C4-2B (cell line): ENCODE data around the gene MTHFD2L.

Source experiments
- CTCF ChIP-seq: fragments of 450-650 bp; conservative IDR thresholded peaks from 2 replicates; pipeline ENCODE4 v1.5.1; 2017; ENCODE audit warnings: mild to moderate bottlenecking
- ZFX ChIP-seq: fragments of 450-650 bp; IDR thresholded peaks from 2 replicates; pipeline ENCODE4 v1.6.1; 2017

DNA sequence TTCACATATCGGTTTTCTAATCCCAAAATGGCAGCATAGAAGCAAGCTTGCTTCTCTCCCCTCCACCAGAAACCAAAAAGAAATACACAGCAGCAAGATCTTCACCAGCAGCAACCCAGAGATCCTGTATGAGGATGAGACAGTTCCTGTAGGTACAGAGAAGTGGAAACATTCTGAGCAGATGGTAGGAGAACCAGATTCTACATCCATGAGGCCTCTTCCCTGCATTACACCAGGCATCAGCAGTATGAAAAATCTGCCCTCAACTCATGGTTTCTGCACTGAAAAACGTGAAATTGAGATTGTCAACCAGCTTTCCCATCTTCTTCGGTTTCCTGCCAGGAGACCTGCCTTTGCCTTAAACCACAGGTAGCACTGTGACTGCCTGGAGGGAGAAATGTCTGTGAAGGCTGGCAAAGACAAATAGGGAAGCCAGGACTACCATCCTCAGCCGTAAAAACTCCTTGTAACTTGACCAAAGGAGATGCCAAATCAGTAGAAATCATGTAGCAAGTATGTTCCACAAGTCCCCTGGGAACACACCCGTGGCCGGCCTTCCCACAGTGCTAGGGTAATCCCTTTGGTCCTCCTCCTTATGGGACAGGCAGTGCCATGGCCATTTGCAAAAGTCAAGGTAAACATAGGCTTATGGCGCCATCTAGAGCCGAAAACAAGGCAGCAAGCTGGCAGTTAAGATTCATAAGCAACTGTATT lies 24.0 kb upstream of the MTHFD2L start:
- TF ChIP-seq CTCF = peak; percentile 82
- no peak for TF ChIP-seq ZFX
